HUDEP-2 (cell line): ENCODE data around the gene TRIM26.
A peak's percentile ranks its signal among the peaks of the same experiment; 100 is the strongest.
"Not testable (repeated sequence)": the region's sequence is repeated elsewhere in the genome, so short reads cannot be mapped to it uniquely, and the experiment has no call there.

Source experiments
- DNase-seq, 76 experiments: peaks; one replicate each; lab custom pipeline; 2025; ENCODE audit not compliant: unreplicated experiment in 76 of 76; lab: John Stamatoyannopoulos, UW

The TRIM26 gene

GRCh38 chr6:30155520-30156261 lies 57.5 kb downstream of the TRIM26 start:
- DNase-seq, result no peak

- peak in 1 of 76 experiments; percentile 29 for DNase-seq
Observed at GRCh38 chr6:30154709-30155519, 58.3 kb downstream of the TRIM26 start.

GRCh38 chr6:30154061-30154460 lies 59.1 kb downstream of the TRIM26 start:
- DNase-seq, result no peak

GRCh38 chr6:30152910-30153610 lies 60.1 kb downstream of the TRIM26 start:
- DNase-seq, result no peak

- peak in 23 of 76 experiments; percentile 10 to 65 (median 33) for DNase-seq
Observed at GRCh38 chr6:30152016-30152673, 61.1 kb downstream of the TRIM26 start.

GRCh38 chr6:30151580-30151979 lies 61.6 kb downstream of the TRIM26 start:
- peak in 7 of 76 experiments; percentile 12 to 33 (median 17) for DNase-seq

GRCh38 chr6:30150671-30151395 lies 62.4 kb downstream of the TRIM26 start:
- no peak for DNase-seq

GRCh38 chr6:30149858-30150550 lies 63.2 kb downstream of the TRIM26 start:
- no peak for DNase-seq

- peak in 5 of 76 experiments; percentile 12 to 51 (median 30) for DNase-seq
Observed at GRCh38 chr6:30149234-30149633, 64.0 kb downstream of the TRIM26 start.

- no peak for DNase-seq
Observed at GRCh38 chr6:30147096-30147495, 66.1 kb downstream of the TRIM26 start.

- no peak for DNase-seq
Observed at GRCh38 chr6:30145818-30146217, 67.4 kb downstream of the TRIM26 start.

- DNase-seq, result no peak
Observed at GRCh38 chr6:30144811-30145210, 68.4 kb downstream of the TRIM26 start.

GRCh38 chr6:30143780-30144179 lies 69.4 kb downstream of the TRIM26 start:
- no peak for DNase-seq

- DNase-seq, result no peak
Observed at GRCh38 chr6:30142665-30143064, 70.5 kb downstream of the TRIM26 start.

GRCh38 chr6:30140240-30140639 lies 73.0 kb downstream of the TRIM26 start:
- DNase-seq, result not testable (repeated sequence)

- no peak for DNase-seq
Observed at GRCh38 chr6:30136570-30137286, 76.5 kb downstream of the TRIM26 start.

- DNase-seq, result no peak
Observed at GRCh38 chr6:30135757-30136156, 77.4 kb downstream of the TRIM26 start, which contains the start of gene TRIM40. Gene TRIM40 (plus strand): TSS chr6:30136140. CDS start chr6:30137037, 897 bp downstream.

GRCh38 chr6:30135147-30135546 lies 78.1 kb downstream of the TRIM26 start:
- DNase-seq, result no peak
